CD4-positive, alpha-beta T cell treated with Interleukin-6 at 100 ng/mL for 8 hours (primary cell): ENCODE data around the gene SH2B3.
"Not testable (repeated sequence)": the region's sequence is repeated elsewhere in the genome, so short reads cannot be mapped to it uniquely, and the experiment has no call there.

Source experiments
- DNase-seq: peaks from one replicate; pipeline ENCODE4 v3.0.0-alpha.2; 2020; ENCODE audit warnings: mixed read lengths, low spot score

SH2B3 gene

DNA sequence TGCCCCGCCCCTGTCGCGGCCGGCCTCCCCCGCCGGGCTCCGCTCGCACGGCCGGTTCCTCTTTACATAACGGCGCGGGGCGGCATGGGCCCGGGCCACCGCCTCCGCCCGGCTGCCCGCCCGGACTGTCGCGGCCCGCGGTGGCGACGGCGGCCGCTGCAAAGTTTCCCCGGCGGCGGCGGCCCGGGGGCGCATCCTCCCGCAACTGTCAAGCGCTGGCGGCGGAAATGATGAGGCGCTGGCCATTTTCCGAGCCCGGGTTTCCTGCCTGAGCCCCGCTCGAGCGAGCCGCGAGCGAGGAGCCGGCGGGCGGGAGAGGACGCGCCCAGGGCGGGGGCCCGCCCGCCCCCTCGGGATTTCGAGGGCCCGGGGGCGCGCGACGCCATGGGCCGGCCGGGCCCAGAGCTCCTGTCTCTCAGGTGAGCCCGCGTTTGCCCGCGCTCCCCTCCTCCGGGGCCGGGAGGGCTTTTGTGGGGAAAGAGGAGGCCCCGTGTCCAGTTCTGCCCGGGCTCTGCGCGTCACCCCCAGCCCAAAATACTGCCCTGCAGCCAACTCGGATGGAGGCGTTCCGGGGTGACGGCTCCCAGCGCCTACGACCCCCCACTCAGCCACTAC lies at the start of gene SH2B3:
TSS of gene SH2B3 (plus strand) at position 65 of the 615 bp plus-strand sequence. CDS start 12,223 bp downstream, outside the sequence.
- peak; percentile 72 for DNase-seq

GRCh38 chr12:111359231-111359913 lies 46.4 kb upstream of the SH2B3 start:
- DNase-seq: no peak

GRCh38 chr12:111359914-111360276 lies 45.8 kb upstream of the SH2B3 start:
- no peak for DNase-seq

- DNase-seq: no peak
Observed at GRCh38 chr12:111360325-111360930, 45.3 kb upstream of the SH2B3 start.

DNA sequence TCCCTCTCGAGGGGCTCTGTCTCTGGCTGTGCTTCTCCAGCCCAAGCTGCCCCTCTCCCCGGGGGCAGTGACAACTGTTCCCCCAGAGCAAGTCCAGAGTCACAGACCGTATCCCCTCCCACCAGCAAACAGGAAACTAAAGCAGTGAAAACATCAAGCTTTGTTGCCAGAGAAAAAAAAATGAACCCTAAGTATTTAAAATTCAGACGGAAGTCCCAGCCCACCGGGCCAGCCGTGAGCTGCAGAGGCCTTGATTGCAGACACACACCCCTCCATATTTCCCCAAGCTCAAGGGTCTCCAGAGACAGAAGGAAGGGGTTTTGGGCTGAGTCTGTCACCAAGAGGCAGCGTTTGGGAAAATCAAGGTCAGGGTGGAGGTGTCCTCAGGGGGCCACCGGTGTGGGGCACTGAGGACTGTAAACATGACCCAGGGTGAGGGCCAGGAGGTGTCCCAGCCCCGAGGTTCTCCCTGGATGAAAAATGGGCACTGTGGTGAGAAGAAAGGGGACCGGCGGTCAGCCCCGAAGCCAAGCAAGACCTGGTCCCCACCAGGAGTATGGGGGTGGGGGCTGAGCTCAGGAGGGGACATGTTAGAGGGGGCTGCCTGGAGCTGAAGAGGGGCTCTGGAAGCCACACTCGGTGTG lies 44.5 kb upstream of the SH2B3 start:
- no peak for DNase-seq

DNA sequence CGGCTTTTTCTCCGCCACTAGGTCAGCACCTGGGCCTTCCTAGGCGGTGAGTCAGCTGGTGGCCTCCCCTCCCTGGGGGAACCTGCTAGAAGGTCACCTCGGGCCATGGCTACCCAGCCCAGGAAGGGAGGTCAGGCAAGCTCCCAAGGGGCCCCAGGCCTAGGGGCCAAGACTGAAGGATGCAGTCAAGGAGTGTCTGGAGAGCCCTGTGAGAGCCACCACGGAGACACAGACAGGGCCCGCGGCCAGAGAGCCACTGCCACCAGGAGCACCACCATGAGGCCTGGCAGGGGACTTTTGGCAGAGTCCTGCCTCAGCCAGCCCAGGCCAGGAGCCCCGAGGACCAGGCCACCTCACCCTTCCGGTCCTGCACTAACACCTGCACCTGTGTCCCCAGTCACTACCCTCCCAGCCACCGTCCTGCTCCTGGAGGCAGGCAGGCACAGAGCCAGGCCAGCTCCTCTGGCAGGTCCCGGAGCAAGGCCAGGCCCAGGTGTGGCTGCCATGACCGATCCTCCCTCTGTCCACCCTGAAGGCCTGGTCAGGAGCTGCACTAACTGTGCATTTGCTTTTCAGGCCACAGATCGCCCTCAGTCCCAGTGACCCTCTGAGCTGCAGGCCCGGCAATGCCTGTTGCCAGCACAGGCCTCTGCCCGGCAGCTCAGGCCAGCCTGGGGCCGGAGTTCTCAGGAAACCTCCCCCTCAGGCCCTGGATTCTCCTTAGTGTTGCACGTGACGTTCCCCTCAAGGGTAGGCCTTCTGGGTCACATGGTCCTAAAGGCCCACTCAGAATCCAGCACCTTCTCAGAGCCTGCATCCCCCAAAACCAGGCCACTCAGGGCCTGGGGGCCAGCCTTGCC lies 43.8 kb upstream of the SH2B3 start:
- DNase-seq: no peak

GRCh38 chr12:111362687-111363475 lies 42.8 kb upstream of the SH2B3 start:
- DNase-seq: no peak

DNA sequence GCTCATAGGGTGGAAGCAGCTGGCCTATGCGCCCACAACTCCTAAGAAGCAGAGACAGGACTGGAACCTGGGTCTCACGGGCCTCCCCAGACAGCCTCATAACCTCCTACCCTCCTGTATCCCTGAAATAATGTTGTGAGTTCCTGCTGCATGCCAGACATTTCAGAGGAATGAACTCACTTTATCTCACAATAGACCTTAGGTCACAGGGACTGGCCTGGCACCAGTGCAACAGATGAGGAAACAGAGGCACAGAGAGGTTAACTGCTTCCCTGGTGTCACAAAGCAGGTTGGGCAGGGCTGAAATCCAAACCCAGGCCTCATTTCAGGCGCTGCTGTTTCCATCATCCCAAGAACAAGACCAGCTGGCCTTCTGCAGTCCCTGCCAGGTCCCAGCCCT lies 42.1 kb upstream of the SH2B3 start:
- no peak for DNase-seq

DNA sequence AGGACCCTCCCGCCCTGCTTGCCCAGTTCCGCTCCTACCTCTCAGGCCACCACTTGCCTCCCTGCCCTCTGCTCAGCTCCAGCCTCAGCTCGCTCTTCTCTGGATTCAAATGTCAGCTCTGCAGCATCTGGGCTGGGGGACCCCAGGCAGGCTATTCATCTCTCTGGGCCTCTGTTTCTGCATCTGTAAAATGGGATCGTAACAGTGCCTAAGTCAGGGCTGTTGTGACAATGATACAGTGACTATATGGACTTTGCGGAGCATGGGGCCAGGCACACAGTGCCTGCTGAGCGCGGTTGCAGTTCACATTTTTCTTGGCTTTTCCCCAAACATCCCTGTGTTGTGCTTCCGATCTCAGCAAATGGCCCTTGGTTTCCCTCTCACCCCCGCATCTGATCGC lies 39.6 kb upstream of the SH2B3 start:
- DNase-seq: no peak

GRCh38 chr12:111366583-111366982 lies 39.1 kb upstream of the SH2B3 start:
- no peak for DNase-seq

DNA sequence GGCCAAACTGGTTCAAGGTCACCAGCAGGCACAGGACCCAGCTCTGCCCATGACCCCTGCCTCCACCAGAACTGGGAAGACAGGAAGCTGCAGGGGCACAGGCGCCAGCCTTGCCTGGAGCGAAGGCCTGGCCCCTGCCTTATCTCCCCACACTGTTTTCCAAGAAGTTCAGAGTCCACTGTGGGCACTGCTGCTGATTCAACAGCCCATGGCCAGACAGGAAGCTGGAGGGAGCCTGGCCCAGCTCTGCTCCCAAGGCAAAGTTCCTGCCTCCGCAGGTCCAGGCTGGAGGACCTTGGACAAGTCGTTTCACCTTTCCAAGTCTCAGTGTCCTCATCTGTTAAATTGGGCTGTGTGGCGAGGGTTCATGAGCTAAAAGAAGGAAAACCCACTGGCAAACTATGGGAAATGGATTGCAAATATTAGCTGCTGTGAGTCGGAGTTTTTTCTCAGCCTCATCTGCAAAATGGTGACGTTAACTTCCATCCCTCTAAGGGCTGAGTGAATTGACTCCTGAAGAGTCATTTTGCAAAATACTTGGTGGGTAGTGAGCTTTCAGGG lies 38.0 kb upstream of the SH2B3 start:
- DNase-seq: no peak

DNA sequence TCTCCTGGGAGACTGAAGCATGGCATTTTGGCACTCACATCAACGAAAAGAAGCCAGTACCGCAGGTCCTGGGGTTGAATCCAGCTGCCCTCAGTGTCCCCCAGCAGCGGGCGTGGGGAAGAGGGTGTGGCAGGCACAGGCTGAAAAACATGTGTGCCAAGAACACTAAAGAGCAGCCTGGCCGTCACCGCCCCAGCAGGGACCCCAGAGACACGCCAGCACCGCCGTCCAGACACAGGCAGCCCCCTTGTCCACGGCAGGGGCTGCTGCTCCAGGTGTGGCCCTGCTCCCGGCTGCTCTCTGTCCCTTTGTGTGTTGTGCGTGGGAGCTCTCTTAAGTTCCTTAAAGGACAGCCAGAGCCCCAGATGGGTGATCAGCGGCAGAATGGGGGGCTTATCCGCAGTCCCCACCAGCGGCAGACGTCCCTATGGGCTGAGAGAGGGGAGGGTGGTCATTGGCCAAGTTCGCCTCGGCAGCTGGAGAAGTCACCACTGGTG lies 37.4 kb upstream of the SH2B3 start:
- DNase-seq: no peak

GRCh38 chr12:111368788-111369495 lies 36.8 kb upstream of the SH2B3 start, which contains the start of gene PHETA1:
Gene PHETA1, minus strand, starts transcription at chr12:111369095. Its CDS starts 5,668 bp downstream, at chr12:111363427.
- DNase-seq: peak; percentile 71

DNA sequence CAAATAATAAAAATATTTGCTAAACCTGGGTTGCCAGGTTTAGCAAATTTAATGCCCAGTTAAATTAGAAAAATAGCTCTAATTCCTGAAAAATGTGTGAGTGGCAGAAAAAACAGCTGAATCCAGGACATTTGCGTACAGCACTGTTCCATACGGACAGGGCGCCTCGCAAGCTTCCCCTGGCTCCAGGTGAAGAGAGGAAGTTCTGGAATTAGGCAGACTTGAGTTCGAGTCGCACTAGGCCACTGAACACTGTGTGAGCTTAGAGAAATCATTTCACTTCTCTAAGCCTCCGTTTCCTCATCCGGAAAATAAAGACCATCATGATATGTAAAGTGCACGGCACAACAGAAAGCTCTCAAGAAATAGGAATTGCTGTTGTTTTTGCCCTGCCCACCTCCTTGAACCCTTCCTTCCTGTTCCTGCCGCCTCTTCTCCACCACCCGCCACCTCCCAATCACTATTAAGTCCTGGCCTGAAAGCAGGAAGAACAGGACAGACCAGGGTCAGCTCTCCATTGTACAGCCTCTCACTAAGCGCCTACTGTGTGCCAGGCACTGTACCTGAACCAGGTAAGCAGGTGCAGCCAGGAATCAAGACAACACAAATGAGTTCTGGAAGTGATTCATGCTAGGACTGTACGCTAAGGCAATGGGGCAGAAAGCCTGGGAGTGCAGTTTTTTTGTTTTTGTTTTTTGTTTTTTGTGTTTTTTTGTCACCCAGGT lies 36.1 kb upstream of the SH2B3 start:
- no peak for DNase-seq

- not testable (repeated sequence) for DNase-seq
Observed at GRCh38 chr12:111373231-111373630, 32.5 kb upstream of the SH2B3 start.

- no peak for DNase-seq
Observed at GRCh38 chr12:111377440-111377839, 28.3 kb upstream of the SH2B3 start.

- no peak for DNase-seq
Observed at GRCh38 chr12:111379942-111380554, 25.7 kb upstream of the SH2B3 start.

- DNase-seq: no peak
Observed at GRCh38 chr12:111384596-111384995, 21.1 kb upstream of the SH2B3 start.

- DNase-seq: no peak
Observed at GRCh38 chr12:111386885-111387284, 18.8 kb upstream of the SH2B3 start.
